Activated naive CD8-positive, alpha-beta T cell treated with anti-CD3 and anti-CD28 coated beads, Interleukin-2, amount 50 U/mL, for 16 hours (primary cell): ENCODE results near the gene TMEM130.
A peak's percentile ranks its signal among the peaks of the same experiment; 100 is the strongest.

Experiments
- DNase-seq: peaks from one replicate; pipeline ENCODE4 v3.0.0-alpha.2; 2020; ENCODE audit warnings: low read depth, low spot score

Gene TMEM130

DNA sequence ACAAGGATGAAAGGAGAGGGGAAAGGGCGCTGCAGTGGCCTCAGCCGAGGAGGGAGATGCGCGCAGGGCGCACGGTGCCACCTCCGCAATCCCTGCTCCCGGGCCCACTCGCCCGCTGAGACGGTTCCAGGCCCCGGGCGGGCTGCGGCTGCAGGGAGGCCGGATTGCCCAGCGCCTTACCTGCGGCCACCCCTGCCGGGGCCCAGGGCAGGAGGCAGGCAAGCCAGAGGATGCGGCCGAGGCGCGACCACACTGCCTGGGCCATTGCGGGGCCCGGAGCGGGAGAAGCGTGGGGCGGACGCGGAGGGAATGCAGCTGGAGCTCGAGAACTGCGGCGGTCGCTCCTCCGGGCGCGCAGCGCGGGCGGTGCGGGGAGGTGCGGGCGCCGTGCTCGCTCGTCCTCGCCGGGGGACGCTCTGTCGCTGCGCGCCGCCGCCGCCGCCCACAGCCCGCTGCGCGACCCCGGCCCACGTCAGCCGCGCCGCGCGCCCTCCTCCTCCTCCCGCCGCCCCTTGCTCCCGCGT is at the start of gene TMEM130:
TSS of gene TMEM130 (minus strand) at position 418 of the 524 bp plus-strand sequence. CDS start at position 265, 153 bp downstream.
- no peak for DNase-seq

DNA sequence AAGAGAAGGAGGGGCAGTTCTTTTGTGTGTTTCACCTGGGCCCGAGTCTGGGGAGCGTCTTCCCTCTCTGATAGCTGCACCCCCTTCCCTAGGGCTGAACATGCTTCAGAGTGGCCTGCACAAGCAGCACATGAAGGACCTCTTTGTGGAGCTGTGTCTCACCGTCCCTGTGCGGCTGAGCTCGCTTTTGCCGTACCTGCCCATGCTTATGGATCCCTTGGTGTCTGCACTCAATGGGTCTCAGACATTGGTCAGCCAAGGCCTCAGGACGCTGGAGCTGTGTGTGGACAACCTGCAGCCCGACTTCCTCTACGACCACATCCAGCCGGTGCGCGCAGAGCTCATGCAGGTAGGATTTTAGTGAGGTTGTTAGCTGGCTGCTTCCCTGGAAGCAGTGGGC is 47.5 kb upstream of the TMEM130 start:
- DNase-seq = no peak

GRCh38 chr7:98913612-98914011 is 43.8 kb upstream of the TMEM130 start:
- DNase-seq = no peak

- no peak for DNase-seq
Measured at GRCh38 chr7:98913026-98913425, 43.2 kb upstream of the TMEM130 start.

GRCh38 chr7:98911916-98912315 is 42.1 kb upstream of the TMEM130 start:
- DNase-seq = no peak

- no peak for DNase-seq
Measured at GRCh38 chr7:98910427-98910826, 40.6 kb upstream of the TMEM130 start.

DNA sequence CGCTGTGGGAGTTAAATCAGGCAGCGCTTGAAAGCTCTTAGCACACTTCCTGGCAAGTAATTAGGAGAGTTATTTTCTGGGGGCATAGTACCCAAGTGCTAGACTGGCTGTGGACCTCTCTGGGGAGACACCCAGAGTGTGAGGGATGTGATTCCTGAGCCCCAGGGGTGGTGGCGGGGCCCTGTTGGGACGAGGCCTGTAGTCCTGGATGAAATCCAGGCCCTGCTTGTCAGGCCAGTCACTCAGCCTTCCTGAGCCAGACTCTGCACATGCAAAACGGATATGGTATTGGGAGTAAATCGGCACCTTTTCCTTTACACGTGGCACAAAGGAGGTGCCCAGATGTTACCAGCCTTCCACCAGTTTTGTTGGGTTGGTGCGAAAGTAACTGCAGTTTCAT is 39.7 kb upstream of the TMEM130 start:
- DNase-seq = no peak

GRCh38 chr7:98908585-98908984 is 38.8 kb upstream of the TMEM130 start:
- DNase-seq = no peak

DNA sequence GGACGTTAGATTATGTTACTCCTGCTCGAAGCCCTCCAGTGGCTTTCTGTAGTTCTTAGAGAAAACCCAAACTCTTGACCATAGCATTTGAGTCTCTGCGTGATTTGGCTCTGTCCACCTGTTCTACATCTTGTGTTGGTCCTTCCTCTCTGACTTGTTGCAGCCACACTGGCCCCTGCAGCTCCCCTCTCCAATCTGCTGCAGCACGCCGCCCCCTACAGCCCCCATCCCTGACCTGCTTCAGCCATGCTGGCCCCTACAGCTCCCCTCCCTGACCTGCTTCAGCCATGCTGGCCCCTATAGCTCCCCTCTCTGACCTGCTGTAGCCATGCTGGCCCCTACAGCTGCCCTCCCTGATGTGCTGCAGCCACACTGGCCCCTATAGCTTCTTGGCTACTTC is 37.8 kb upstream of the TMEM130 start:
- DNase-seq = no peak

- no peak for DNase-seq
Measured at GRCh38 chr7:98903246-98903645, 33.4 kb upstream of the TMEM130 start.

DNA sequence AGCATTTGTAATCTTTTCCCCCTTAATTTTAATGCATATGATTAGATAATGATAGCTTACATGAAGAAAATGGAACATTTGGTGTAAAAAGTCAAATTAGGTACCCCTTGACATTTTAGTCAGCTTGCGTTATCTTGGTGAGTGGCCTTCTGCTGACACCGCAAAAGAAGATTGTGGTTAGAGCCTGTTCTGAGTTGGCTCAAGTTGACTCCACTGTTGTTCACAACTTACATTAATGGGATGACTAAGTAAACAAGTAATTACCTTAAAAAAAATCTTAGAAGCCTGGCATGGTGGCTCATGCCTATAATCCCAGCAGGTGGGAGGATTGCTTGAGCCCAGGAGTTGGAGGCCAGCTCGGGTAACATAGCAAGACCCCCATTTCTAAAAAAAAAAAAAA is 32.7 kb upstream of the TMEM130 start:
- no peak for DNase-seq

GRCh38 chr7:98900815-98901214 is 31.0 kb upstream of the TMEM130 start:
- DNase-seq = no peak

DNA sequence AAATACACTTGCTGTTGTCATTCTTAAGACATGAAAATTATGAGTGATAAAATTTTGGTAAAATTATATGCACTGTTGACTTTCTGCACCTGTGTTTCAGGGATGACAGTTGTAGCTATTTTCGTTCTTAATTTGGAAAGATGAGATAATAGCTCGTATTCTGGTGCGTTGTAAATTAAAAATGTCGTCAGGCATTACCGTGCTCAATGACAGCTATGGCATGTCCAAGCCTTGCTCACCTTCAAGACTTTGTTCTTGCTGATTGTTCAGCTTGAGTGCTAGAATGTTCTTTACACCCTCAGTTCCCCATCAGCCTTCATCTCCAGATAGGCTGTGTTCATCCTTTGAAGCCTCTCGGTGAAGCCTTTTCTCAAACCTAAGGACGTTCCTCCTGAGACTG is 30.0 kb upstream of the TMEM130 start:
- DNase-seq = no peak

- no peak for DNase-seq
Measured at GRCh38 chr7:98892609-98893008, 22.8 kb upstream of the TMEM130 start.

DNA sequence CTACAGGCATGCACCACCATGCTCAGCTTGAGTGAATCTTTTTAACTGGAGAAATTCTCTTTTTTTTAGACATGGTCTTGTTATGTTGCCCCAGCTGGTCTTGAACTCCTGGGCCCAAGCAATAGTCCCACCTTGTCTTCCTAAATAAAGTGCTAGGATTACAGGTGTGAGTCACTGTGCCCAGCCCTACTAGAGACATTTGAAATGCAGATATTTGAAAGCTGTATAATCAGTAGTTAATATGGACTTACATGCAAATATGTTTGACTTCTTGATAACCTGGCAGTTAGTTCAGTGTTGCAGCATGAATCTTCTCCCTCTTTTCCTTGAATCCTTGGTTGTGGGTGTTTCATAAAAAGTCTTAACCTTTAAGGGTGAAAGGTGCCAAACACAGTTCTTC is 17.2 kb upstream of the TMEM130 start:
- no peak for DNase-seq

DNA sequence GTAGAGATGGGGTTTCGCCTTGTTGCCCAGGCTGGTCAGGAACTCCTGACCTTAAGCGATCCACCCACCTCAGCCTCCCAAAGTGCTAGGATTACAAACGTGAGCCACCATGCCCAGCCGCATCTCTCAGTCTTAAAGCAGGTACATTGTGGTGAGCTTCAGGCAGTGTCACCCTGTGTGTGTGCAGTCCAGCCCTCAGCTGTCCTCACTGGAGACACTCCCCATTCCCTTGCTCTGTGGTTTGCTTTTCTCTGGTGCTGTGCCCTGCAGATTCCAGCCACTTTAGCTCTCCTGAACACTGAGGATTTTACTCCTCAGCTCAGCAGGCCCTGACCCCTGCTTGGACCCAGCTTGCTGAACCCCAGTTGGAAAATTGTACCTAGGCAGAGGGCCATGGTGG is 14.6 kb upstream of the TMEM130 start:
- DNase-seq = no peak

DNA sequence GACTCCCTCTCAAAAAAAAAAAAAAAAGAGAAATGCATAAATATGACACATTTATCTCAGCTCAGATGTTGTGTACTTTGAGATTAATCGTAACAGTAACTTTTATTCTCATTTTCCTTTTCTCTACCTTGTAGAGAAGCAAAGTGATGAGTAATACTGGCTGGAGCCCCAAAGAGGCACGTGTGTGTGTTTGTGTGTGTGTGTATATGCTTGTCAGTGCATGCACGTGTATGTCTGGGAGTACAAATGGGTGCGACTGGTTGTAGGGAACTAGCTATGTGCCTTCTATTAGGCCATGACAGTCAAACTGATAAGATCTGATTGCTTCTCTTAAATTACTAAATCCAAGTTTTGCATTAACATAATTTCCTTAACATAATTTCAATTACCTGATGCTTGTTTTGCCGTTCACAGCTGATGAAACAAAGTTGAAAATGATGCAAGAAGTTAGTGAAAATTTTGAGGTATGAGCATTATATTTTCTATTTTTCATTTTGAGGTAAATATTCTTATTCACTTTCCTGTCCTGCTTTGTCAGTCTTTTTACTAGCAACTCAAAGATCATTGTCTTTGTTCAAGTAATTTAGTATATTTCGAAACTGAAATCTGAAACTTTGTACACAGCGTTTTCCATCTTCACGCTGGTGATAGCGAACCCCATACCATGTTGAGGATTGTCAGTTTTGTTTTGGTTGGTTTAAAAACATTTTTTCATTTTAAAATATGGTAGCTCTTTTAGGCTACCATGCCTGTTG is 11.9 kb upstream of the TMEM130 start:
- DNase-seq = no peak

DNA sequence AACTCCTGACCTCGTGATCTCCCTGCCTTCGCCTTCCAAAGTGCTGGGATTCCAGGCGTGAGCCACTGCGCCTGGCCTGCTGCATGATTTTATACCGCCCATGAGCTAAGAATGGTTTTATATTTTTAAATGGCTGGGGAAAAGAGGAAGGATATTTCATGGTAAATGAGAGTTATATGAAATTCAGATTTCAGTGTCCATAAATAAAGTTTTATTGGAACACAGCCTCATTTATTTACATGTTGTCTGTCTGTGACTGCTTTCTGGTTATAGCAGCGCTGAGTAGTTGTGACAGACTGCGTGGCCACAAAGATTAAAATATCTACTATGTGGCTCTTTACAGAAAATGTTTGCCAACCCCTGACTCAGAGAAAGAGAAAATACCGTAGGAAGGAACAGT is 10.7 kb upstream of the TMEM130 start:
- no peak for DNase-seq

- no peak for DNase-seq
Measured at GRCh38 chr7:98879979-98880315, 10.1 kb upstream of the TMEM130 start.

GRCh38 chr7:98879198-98879978 is 9.6 kb upstream of the TMEM130 start:
- no peak for DNase-seq

DNA sequence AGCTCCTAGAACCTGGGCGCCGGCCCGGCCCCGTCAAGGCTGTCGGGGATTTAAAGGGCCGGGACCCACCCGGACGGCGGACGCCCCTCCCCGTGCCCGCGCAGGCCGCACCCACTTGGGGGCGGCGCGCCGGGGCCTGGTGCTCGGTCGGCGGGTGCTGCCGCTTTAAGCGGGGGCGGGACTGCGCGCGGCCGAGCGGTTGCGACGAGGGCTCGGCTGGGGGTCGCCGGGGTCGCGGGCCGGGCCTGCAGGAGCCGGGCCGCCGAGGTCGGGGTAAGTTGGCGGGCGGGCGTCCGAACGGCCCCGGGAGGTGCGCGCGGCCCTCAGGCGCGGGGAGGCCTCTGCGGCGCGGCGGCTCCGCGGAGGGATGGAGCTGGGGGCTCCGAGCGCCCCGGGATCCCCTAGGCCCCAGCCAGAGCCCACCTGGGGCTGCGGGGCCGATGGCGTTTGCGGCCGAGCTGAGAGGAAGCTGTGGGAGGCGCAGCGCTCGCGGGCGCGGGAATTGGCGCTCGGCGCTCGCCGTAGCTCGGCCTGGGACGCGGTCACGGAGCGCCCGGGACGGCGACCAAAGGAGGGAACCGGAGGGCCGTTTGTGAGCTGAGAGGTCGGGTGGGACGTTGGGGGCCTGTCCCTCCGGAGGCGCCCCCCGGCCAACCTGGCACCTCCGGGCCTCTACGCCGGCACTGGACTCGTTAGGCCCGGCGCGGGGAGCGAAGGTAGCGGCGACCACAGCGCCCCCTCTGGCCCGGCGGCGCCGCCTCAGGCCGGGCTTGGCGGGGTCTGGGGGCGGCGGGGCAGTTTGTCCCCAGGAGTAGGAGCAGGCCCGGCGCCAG is 8.8 kb upstream of the TMEM130 start, which contains the start of gene TRRAP:
TSS of gene TRRAP (plus strand) at position 168 of the 833 bp plus-strand sequence. CDS start 2,619 bp downstream, outside the sequence.
- DNase-seq = peak; percentile 49
